Measurements from ENCODE around the gene PTGIR.

The PTGIR gene

DNA sequence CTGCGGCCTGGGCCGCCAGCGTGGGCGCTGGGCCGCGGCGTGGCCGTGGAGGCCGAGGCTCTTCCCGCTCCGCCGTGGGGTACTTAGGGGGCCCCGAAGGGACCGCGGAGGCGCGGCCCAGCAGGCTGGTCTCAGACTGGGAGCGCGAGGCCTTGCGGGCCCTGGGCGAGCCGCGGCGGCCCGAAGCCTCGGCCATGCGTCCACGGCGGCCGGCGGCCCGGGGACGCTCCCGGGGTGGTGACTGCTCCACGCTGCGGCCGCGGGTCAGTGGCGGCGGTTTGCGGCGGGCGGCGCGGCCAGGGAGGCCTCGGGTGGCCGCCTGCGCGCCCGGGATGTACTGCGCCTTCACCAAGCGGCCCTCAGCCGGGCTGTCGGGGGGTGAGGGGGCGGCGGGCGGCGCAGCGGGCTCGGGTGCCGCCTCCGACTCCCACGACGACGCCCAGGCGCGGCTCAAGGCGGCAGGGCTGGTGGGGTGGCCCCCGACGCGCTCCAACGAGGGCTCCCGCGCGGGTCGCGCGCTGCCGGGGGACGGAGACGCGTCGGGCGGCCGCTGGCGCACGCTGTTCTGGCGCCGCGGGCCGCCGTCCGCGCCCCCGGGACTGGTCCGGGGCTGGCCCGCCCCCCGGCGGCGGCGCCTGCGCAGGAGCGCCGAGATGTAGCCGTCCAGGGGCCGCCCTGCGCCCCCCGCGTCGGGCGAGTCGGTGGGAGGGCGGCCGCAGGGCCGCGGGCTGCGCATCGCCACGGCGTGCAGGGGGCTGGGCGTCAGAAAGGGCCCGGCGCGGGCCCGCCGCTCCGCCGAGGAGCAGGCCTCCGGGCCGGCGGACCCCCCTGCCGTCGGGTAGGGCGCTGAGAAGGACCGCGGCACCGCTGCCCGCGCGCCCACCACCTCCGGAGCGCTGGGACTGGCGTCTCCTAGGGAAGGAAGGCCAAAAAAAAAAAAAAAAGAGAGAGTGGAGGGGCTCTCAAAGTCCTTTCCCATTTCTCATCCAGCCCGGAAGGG is 24.4 kb upstream of the PTGIR start:
- TF ChIP-seq CTCF (IDR thresholded peaks at IDR 0.05; ENCODE audit: insufficient read depth, missing control alignments), result no peak
- FAIRE-seq, result no peak
- peak; percentile 85 for DNase-seq (ENCODE audit: insufficient read length, low spot score)

DNA sequence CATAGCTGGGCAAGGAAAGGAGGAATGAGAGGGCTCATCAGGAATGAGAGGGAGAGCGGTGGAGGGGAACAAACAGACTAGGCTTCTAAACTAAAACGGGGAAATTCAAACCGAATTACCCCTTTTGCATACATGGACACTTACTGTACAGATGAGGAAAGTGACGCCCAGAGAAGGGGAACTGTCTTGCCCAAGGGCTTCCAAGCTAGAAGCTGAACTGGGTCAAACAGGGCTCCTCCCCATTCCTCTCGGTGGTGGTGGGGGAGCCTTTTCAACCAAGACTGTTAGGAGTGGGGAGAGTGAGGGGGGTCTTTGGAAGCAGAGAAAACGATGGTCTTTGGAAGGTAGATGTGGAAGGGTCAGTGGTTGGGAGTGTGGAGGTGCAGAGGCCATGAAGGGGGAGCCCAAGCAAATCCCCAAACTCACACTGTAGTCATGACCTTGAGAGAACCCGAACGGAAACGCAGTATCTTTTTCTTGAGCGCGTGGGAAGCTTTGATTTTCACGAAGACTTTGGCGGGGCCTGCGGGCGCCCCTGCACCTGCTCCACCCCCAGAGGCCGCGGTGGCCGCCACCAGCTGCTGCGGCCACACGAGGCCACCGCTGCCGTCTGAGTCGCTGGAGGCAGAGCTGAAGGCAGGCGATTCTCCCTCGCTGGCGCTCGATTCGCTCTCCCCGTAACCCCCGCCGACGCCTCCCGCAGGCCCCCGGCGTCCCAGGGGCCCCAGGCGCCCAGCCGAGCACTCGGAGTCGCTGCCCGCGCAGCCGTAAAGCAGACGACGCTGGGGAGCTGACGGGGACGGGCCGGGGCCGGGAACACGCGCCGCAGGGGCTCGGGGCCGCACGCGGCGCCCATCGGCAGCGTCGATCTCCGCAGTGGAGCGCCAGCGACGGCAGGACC is 23.4 kb upstream of the PTGIR start:
- TF ChIP-seq CTCF (IDR thresholded peaks at IDR 0.05; ENCODE audit: insufficient read depth, missing control alignments), result no peak
- FAIRE-seq (no peak), DNase-seq (ENCODE audit: insufficient read length, low spot score) (no peak)

GRCh38 chr19:46646402-46646801 is 21.5 kb upstream of the PTGIR start:
- FAIRE-seq (no peak), DNase-seq (ENCODE audit: insufficient read length, low spot score) (no peak)
- TF ChIP-seq CTCF (IDR thresholded peaks at IDR 0.05; ENCODE audit: insufficient read depth, missing control alignments), result no peak

DNA sequence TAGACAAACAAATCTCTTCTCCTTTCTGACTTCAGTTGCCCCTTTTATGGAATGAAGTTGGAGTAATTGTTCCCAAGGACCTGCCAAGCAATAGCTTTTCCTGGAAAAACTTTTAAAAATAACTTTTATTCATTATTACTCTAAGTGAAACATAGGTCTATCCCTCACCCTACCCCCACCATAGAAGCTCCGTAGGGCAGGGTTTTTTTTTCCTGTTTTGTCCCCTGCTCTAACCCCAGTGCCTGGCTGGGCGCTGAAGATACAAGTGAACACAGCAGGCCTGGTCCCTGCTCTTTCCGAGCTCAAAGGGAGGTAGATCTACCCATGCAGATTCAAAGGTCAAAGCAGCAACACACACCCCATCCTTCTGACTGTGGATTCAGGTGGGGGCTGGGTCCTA is 19.8 kb upstream of the PTGIR start:
- FAIRE-seq, result no peak
- no peak for TF ChIP-seq CTCF (IDR thresholded peaks at IDR 0.05; ENCODE audit: insufficient read depth, missing control alignments)
- no peak for DNase-seq (ENCODE audit: insufficient read length, low spot score)

GRCh38 chr19:46640656-46641055 is 15.8 kb upstream of the PTGIR start:
- DNase-seq (ENCODE audit: insufficient read length, low spot score) (no peak), FAIRE-seq (no peak)
- TF ChIP-seq CTCF (IDR thresholded peaks at IDR 0.05; ENCODE audit: insufficient read depth, missing control alignments), result no peak

- no peak for DNase-seq (ENCODE audit: insufficient read length, low spot score)
- no peak for TF ChIP-seq CTCF (IDR thresholded peaks at IDR 0.05; ENCODE audit: insufficient read depth, missing control alignments)
- no peak for FAIRE-seq
Observed at GRCh38 chr19:46639358-46640182, 14.7 kb upstream of the PTGIR start.

Measured in D721Med (cell line).